Panc1 (cell line): ENCODE data around the gene DKK3. TPM values are rescaled to one million over a fixed set of nuclear protein-coding genes. Genes with fewer than 3 reads are reported as not detected.

Source experiments
- ATAC-seq: fragments of 200-7000 bp; cut with Tn5 transposase; 2 replicates; pipeline ENCODE4 v1.9.1; 2020; ENCODE audit warnings: mild to moderate bottlenecking, moderate library complexity
- BruUV-seq: library from RNA; stranded (reverse); fragments of 400-500 nt; replicated peaks from 2 replicates; lab custom pipeline; 2021; lab: Mats Ljungman, UMichigan
- CTCF ChIA-PET: fragments of 300-600 bp; sonication (Branson Sonifier 250); formaldehyde crosslinking; loops from one replicate; lab custom pipeline; 2022; ENCODE audit warnings: antibody characterized with exemption; lab: Charles Lee
- POLR2A ChIA-PET: fragments of 300-600 bp; sonication (Branson Sonifier 250); formaldehyde crosslinking; loops from one replicate; lab custom pipeline; 2022; ENCODE audit warnings: antibody characterized with exemption; lab: Charles Lee
- DNase-seq: peaks from one replicate; pipeline ENCODE4 v3.0.0-alpha.2; 2010; ENCODE audit warnings: low read depth, low spot score
- H3K27ac ChIP-seq: 2 replicates; pipeline ENCODE4 v1.5.1; 2011; ENCODE audit warnings: mild to moderate bottlenecking, low read length, inconsistent platforms
- H3K27me3 ChIP-seq: fragments of 200-500 bp; sonication (Bioruptor generic); 2 replicates; pipeline ENCODE4 v1.6.0; 2014; ENCODE audit warnings: low read length, inconsistent platforms; ENCODE audit not compliant: control insufficient read depth, insufficient read depth
- H3K36me3 ChIP-seq: fragments of 200-500 bp; sonication (Bioruptor generic); 2 replicates; pipeline ENCODE4 v1.5.1; 2014; ENCODE audit warnings: inconsistent platforms, mild to moderate bottlenecking, low read length, moderate library complexity; ENCODE audit not compliant: control insufficient read depth, insufficient read depth
- H3K4me1 ChIP-seq: 2 replicates; pipeline ENCODE4 v1.5.1; 2011; ENCODE audit warnings: inconsistent platforms, mild to moderate bottlenecking, low read length, moderate library complexity; ENCODE audit not compliant: control insufficient read depth, insufficient read depth
- H3K4me3 ChIP-seq, 2 experiments: 2 replicates each; pipeline ENCODE4 v1.5.1; 2011 to 2012; ENCODE audit warnings: low read depth in 2 of 2, low read length in 2 of 2, mild to moderate bottlenecking in 2 of 2, inconsistent platforms in 1 of 2, moderate library complexity in 1 of 2
- H3K9me3 ChIP-seq: fragments of 200-500 bp; sonication (Bioruptor generic); 2 replicates; pipeline ENCODE4 v1.5.1; 2014; ENCODE audit warnings: low read depth, mild to moderate bottlenecking, inconsistent platforms, low read length, moderate library complexity; ENCODE audit not compliant: control insufficient read depth, insufficient read depth
- CTCF ChIP-seq: fragments of 450-650 bp; IDR thresholded peaks from 2 replicates; pipeline ENCODE4 v1.5.1; 2017; ENCODE audit warnings: mild to moderate bottlenecking
- POLR2AphosphoS5 ChIP-seq: IDR thresholded peaks from 2 replicates; pipeline ENCODE4 v1.6.1; 2012; ENCODE audit warnings: mild to moderate bottlenecking, low read depth, low read length, moderate library complexity
- REST ChIP-seq, 2 experiments: IDR thresholded peaks; 2 replicates each; pipeline ENCODE4 v1.6.1; 2011 to 2012; ENCODE audit warnings: low read depth in 2 of 2, control low read depth in 1 of 2, low read length in 1 of 2, mild to moderate bottlenecking in 1 of 2, moderate library complexity in 1 of 2; ENCODE audit not compliant: insufficient read depth in 1 of 2
- SIN3A ChIP-seq: IDR thresholded peaks from 2 replicates; pipeline ENCODE4 v1.6.1; 2012; ENCODE audit warnings: low read depth, mild to moderate bottlenecking, low read length, moderate library complexity, borderline replicate concordance; ENCODE audit not compliant: insufficient read depth
- TCF7L2 ChIP-seq: IDR thresholded peaks from 2 replicates; pipeline ENCODE4 v1.6.1; 2011; ENCODE audit warnings: mild to moderate bottlenecking, low read depth, low read length, inconsistent platforms
- in situ Hi-C: cut with HindIII; loops from 2 replicates; pipeline ENCODE4 v1.10.0; 2016; ENCODE audit warnings: low sequenced_read_pairs, low pct_unique_long_range_greater_than_20kb
- intact Hi-C: fragments of 100-400 bp; cut with micrococcal nuclease; formaldehyde crosslinking; loops from one replicate; pipeline ENCODE4 v1.10.0; 2022; ENCODE audit not compliant: unreplicated experiment
- total RNA-seq: library from RNA; stranded (reverse); gene quantifications from one replicate; pipeline ENCODE4 v1.2.1, GENCODE V29; 2021; ENCODE audit not compliant: unreplicated experiment

DKK3 gene
- total RNA-seq, 1 experiment from 2014 or later: 116 TPM

GRCh38 chr11:11937433-11937832 is 71.0 kb downstream of the DKK3 start:
- intact Hi-C loops: no loop called here
- ATAC-seq: no peak

GRCh38 chr11:11935536-11935935 is 72.9 kb downstream of the DKK3 start:
- no peak overlapping the region for H3K27ac ChIP-seq
- H3K9me3 ChIP-seq: no peaks in the 10 kb centered on the region
- intact Hi-C loops (no loop called here), in situ Hi-C loops (no loop called here)
- DNase-seq: no peak
- ATAC-seq: peak; percentile 30; the same call in 1 of the 2 replicates
- no peak overlapping the region for H3K4me3 ChIP-seq
- ChIA-PET POLR2A (no interaction called here), CTCF (no interaction called here)
- H3K36me3 ChIP-seq: peaks cover 22% of the 10 kb centered on the region
- no peak for TF ChIP-seq SIN3A
- no peak for TF ChIP-seq POLR2AphosphoS5
- no peak for TF ChIP-seq TCF7L2
- no peak for TF ChIP-seq REST (IDR thresholded peaks at IDR 0.05; ENCODE audit: insufficient read depth in 1 of 2, low read depth in 2 of 2, low read length in 1 of 2)
- TF ChIP-seq CTCF: no peak
- no peaks in the 10 kb centered on the region for H3K4me1 ChIP-seq
- no peaks in the 10 kb centered on the region for H3K27me3 ChIP-seq
- no TSS peak for BruUV-seq

More at GRCh38 chr11:11937433-11937832, 71.0 kb downstream of the DKK3 start:
- H3K4me3 ChIP-seq: no peak overlapping the region
- H3K27me3 ChIP-seq: no peaks in the 10 kb centered on the region
- H3K4me1 ChIP-seq: no peaks in the 10 kb centered on the region
- no TSS peak for BruUV-seq
- ChIA-PET POLR2A (no interaction called here), CTCF (no interaction called here)
- peaks cover 29% of the 10 kb centered on the region for H3K36me3 ChIP-seq
- no peaks in the 10 kb centered on the region for H3K9me3 ChIP-seq
- no peak for DNase-seq
- H3K27ac ChIP-seq: no peak overlapping the region
- in situ Hi-C loops: no loop called here
- TF ChIP-seq POLR2AphosphoS5: no peak
- no peak for TF ChIP-seq SIN3A
- no peak for TF ChIP-seq CTCF
- no peak for TF ChIP-seq TCF7L2
- no peak for TF ChIP-seq REST (IDR thresholded peaks at IDR 0.05; ENCODE audit: insufficient read depth in 1 of 2, low read depth in 2 of 2, low read length in 1 of 2)
